ENCODE data around the gene IGHMBP2. TPM values are rescaled to one million over a fixed set of nuclear protein-coding genes. Genes with fewer than 3 reads are reported as not detected.
"Not testable (repeated sequence)": the region's sequence is repeated elsewhere in the genome, so short reads cannot be mapped to it uniquely, and the experiment has no call there.

Gene IGHMBP2
- total and polyA plus RNA-seq, 8 donors: 8.5 to 41.3 (median 12.4) TPM

DNA sequence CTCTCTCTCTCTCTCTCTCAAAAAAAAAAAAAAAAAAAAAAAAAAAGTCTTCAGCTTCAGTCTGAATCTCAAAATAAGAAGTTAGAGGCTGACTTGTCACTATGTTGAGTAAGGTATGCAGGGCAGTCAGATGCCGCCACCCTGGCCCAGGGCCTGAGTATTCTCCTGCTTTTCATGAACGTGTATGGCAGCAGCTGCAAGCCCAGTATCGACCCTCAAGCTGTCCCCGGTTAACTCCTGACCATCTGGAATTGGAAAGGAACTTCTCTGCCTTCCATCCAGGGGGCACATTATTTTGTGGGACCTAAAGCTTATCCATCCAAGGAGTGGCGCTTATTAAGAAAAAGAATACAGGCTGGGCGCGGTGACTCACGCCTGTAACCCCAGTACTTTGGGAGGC lies 65.7 kb downstream of the IGHMBP2 start:
- H3K4me3 ChIP-seq: no peak overlapping the region
- TF ChIP-seq, protein P1, sequence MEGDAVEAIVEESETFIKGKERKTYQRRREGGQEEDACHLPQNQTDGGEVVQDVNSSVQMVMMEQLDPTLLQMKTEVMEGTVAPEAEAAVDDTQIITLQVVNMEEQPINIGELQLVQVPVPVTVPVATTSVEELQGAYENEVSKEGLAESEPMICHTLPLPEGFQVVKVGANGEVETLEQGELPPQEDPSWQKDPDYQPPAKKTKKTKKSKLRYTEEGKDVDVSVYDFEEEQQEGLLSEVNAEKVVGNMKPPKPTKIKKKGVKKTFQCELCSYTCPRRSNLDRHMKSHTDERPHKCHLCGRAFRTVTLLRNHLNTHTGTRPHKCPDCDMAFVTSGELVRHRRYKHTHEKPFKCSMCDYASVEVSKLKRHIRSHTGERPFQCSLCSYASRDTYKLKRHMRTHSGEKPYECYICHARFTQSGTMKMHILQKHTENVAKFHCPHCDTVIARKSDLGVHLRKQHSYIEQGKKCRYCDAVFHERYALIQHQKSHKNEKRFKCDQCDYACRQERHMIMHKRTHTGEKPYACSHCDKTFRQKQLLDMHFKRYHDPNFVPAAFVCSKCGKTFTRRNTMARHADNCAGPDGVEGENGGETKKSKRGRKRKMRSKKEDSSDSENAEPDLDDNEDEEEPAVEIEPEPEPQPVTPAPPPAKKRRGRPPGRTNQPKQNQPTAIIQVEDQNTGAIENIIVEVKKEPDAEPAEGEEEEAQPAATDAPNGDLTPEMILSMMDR (IDR thresholded peaks at IDR 0.05): no peak
- WGBS, 2 donors: 54 to 60% methylated on average over 8 of the region's 8 CpGs
- no peaks in the 10 kb centered on the region for H3K4me1 ChIP-seq
- H3K27me3 ChIP-seq: no peaks in the 10 kb centered on the region
- ATAC-seq (no peak), FAIRE-seq (no peak), DNase-seq (peak in 2 of 6 donors; percentile 2 to 21)
- no peaks in the 10 kb centered on the region for H3K9me3 ChIP-seq
- H3K27ac ChIP-seq: no peak overlapping the region
- no peaks in the 10 kb centered on the region for H3K36me3 ChIP-seq
- intact Hi-C loops (cut with DNase I): no loop called here

DNA sequence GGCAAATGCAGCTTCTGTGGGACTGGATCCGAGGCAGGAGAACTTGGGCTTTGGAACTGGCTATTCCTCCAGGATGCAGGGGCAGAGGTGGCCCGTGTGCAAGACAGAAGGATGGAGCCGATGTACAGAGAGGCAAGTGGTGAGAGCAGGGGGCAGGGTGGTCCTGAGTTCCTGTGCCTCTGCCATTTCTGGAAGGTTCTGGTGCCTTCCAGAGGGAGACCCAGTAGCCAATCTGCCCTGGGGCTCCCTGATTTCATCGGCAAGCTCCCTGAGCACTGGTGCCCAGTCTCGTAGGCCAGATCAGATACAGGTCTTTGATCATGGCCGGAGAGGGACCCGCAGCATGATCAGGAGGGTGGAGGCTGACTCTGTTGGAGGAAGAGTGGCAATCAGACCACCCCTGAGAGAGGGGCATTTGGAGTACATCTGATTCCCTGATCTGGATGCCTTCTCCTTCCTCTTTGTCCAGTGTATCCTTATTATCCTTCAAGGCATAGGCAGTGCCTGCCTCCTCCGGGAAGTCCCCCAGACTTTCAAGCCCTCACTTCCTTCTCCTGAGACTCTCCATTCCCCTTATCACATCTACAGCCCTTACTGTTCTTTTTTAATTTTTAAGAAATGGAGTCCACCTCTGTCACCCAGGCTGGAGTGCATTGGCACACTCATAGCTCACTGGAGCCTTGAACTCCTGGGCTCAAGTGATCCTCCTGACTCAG lies 67.4 kb downstream of the IGHMBP2 start:
- TF ChIP-seq, protein P1 (IDR thresholded peaks at IDR 0.05): no peak
- peak in 2 of 6 donors; percentile 2 to 28 for DNase-seq
- intact Hi-C loops (cut with DNase I): no loop called here
- Histone ChIP-seq H3K27ac (no peak overlapping the region), H3K36me3 (no peaks in the 10 kb centered on the region), H3K4me3 (no peak overlapping the region), H3K4me1 (no peaks in the 10 kb centered on the region), H3K27me3 (no peaks in the 10 kb centered on the region), H3K9me3 (no peaks in the 10 kb centered on the region)
- no peak for ATAC-seq
- FAIRE-seq: no peak
- 58 to 67% methylated on average over 8 of the region's 8 CpGs for WGBS, 2 donors

DNA sequence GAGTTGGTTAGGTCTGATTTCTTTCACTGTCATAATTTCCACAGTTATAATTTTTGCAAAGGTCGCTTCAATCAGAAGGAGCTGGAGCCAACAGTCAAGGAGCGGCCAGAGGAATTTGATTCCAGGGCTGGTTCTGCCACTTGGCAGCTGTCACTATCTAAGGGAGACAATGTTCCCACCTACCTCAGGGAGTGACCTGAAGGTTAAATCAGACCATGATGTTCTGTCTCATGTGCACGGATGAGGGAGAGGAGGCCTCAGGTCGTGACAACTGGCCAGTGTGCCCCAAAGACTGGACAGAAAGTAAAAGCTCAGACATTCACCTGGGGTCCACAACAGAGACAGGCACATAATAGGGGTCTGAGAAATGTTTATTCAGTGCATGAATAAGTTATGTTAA lies 69.5 kb downstream of the IGHMBP2 start:
- no peak for FAIRE-seq
- peak in 1 of 6 donors; percentile 10 for DNase-seq

GRCh38 chr11:68973706-68974105 lies 70.0 kb downstream of the IGHMBP2 start:
- H3K36me3 ChIP-seq; FAIRE-seq; H3K4me3 ChIP-seq; H3K27me3 ChIP-seq; ATAC-seq; H3K27ac ChIP-seq; intact Hi-C loops (cut with DNase I); H3K9me3 ChIP-seq; H3K4me1 ChIP-seq: not testable (repeated sequence)
- 79 to 91% methylated on average over 12 of the region's 12 CpGs for WGBS, 2 donors
- DNase-seq: peak in 2 of 6 donors; percentile 3 to 6

More for the DNA sequence above, 69.5 kb downstream of the IGHMBP2 start:
- TF ChIP-seq, protein P1 (IDR thresholded peaks at IDR 0.05): no peak
- 43 to 52% methylated on average over 4 of the region's 4 CpGs for WGBS, 2 donors
- Histone ChIP-seq H3K27ac (no peak overlapping the region), H3K36me3 (no peaks in the 10 kb centered on the region), H3K9me3 (no peaks in the 10 kb centered on the region), H3K27me3 (no peaks in the 10 kb centered on the region), H3K4me1 (no peaks in the 10 kb centered on the region), H3K4me3 (no peak overlapping the region)
- ATAC-seq: no peak
- intact Hi-C loops (cut with DNase I): no loop called here

DNA sequence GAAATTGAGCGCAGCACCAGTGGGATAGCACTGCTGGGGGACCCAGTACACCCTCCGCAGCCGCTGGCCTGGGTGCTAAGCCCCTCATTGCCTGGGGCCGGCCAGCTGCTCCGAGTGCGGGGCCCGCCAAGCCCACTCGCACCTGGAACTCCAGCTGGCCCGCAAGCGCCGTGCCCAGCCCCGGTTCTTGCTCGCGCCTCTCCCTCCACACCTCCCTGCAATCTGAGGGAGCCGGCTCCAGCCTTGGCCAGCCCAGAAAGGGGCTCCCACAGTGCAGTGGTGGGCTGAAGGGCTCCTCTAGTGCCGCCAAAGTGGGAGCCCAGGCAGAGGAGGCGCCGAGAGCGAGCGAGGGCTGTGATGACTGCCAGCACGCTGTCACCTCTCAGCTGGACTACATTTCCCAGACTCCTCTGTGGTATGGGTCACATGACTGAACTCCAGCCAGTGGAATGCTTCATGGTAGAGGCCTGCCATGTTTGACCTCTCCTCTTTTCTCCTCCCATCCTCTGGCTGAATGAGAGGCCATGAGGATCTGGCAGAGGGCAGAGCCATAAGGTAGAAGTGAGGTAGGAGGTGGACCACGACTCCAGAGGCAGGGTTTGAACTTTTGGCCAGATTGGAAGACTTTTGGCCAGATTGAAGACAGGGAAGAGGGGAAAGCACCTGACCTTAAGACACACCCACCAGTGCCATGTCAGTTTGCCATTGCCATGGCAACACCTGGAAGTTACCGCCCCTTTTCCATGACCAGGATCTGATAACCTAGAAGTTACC lies 70.9 kb downstream of the IGHMBP2 start:
- Histone ChIP-seq H3K36me3 (no peaks in the 10 kb centered on the region), H3K9me3 (no peaks in the 10 kb centered on the region), H3K4me1 (no peaks in the 10 kb centered on the region), H3K4me3 (no peak overlapping the region), H3K27me3 (no peaks in the 10 kb centered on the region), H3K27ac (no peak overlapping the region)
- TF ChIP-seq, protein P1 (IDR thresholded peaks at IDR 0.05): no peak
- intact Hi-C loops (cut with DNase I): no loop called here
- FAIRE-seq (no peak), ATAC-seq (peak in 1 of 4 donors; percentile 26), DNase-seq (peak in 2 of 6 donors; percentile 5 to 44)
- WGBS, 2 donors: 84 to 92% methylated on average over 23 of the region's 23 CpGs

Measured in pancreas (tissue), 10 donors.